ENCODE measurements around the gene SENP5. TPM values are rescaled to one million over a fixed set of nuclear protein-coding genes. Genes with fewer than 3 reads are reported as not detected.
A peak's percentile ranks its signal among the peaks of the same experiment; 100 is the strongest.

The SENP5 gene
- total and polyA plus RNA-seq, 2 of the 8 experiments (the other 6 are each of a cell fraction or from before 2014, with no cell fraction given) = 6.7 to 27.3 TPM

DNA sequence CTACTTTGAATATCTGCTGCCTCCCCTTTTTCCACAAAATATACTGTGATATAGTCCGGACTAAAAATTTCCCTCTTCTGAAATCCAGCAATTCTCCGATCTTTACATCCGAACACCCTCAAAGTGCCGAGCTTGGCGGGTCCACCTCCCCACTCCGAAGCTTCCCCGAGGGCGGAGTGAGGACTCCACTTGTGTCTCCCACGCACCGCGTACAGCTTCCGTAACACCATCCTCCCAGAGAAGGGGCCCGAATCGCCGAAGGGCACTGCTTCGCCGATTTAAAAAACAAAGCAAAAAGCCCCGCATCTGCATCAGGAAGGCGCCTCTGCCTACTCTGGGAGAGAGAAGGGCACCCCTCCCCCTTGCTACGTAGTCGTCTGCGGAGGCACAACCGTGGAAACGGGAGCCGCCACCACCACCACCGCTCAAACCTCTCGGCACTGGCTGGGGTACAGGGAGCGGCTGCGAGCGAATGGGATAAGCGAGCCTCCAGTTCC, 74.1 kb downstream of the SENP5 start:
- H3K79me1 ChIP-seq (ENCODE audit: low read depth, low read length) = peaks cover 9% of the 10 kb centered on the region; the same call in 1 of the 2 replicates
- peaks cover 3 to 8% (median 4%) of the 10 kb centered on the region in 4 experiments for H3K4me1 ChIP-seq (replicated peaks in 1 of 4; ENCODE audit: control insufficient read depth in 3 of 4, insufficient read depth in 4 of 4, low read length in 3 of 4)
- FAIRE-seq (no peak), DNase-seq (ENCODE audit: low read depth in 1 of 2, low spot score in 2 of 2) (no peak)
- TF ChIP-seq SIN3A (conservative IDR thresholded peaks at IDR 0.05 in 1 of 2, IDR thresholded peaks at IDR 0.05 in 1 of 2; ENCODE audit: low read depth in 1 of 2, low read length in 2 of 2) (peak in 1 of 2 experiments; percentile 19; a peak in 1 of 4 replicates), PHF8 (conservative IDR thresholded peaks at IDR 0.05; ENCODE audit: low read depth, low read length) (0 out of 2 replicates have a peak, but pooled peaks have one; percentile 6), NANOG (IDR thresholded peaks at IDR 0.05; ENCODE audit: insufficient read depth, low read depth, low read length, poor library complexity, severe bottlenecking) (no peak)
- H4K91ac ChIP-seq (replicated peaks; ENCODE audit: insufficient read length, low read length) = peak overlapping the region; percentile 98
- POLR2A ChIA-PET (ENCODE audit: partially characterized antibody) = interaction anchor here (0.7 to 2.6 kb wide), 16 partner anchors 9 to 437 kb away, joined by 3 to 11 read pairs (median 4); partner anchors contain the start of genes FBXO45, SENP5 and WDR53
- no peaks in the 10 kb centered on the region for H3K9me3 ChIP-seq (ENCODE audit: insufficient read depth in 2 of 2, low read depth in 1 of 2, low read length in 1 of 2)
- H4K5ac ChIP-seq (ENCODE audit: insufficient read length, low read depth, low read length) = peak overlapping the region; percentile 83
- H3K79me2 ChIP-seq (ENCODE audit: control insufficient read depth in 1 of 2, insufficient read depth in 2 of 2, low read length in 2 of 2) = peaks cover 17 to 47% of the 10 kb centered on the region in 2 experiments
- peaks cover 0 to 9% of the 10 kb centered on the region in 2 experiments for H4K20me1 ChIP-seq (replicated peaks in 1 of 2; ENCODE audit: control insufficient read depth in 1 of 2, insufficient read depth in 2 of 2, low read length in 2 of 2)
- peaks cover 9 to 28% (median 21%) of the 10 kb centered on the region in 4 experiments for H3K36me3 ChIP-seq (ENCODE audit: control insufficient read depth in 2 of 4, insufficient read depth in 4 of 4, low read length in 3 of 4)
- CTCF ChIA-PET (ENCODE audit: partially characterized antibody) = interaction anchor here (0.6 to 2.4 kb wide), 7 partner anchors 9 to 417 kb away, joined by 3 to 7 read pairs (median 4); no protein-coding TSS in a partner anchor
- peak overlapping the region; percentile 61; the same call in 1 of the 2 replicates for H2BK20ac ChIP-seq (ENCODE audit: low read length)
- no peaks in the 10 kb centered on the region for H3K27me3 ChIP-seq (replicated peaks in 1 of 4; ENCODE audit: control insufficient read depth in 3 of 4, extremely low read depth in 1 of 4, insufficient read depth in 3 of 4, low read length in 3 of 4)
- no peak overlapping the region for H2AK5ac ChIP-seq (ENCODE audit: low read depth, low read length)
- no peak overlapping the region for H2BK15ac ChIP-seq (ENCODE audit: low read length)
- no peak overlapping the region for H2BK12ac ChIP-seq (ENCODE audit: low read depth, low read length)
- peak overlapping the region; percentile 59; the same call in 1 of the 2 replicates for H2AFZ ChIP-seq (ENCODE audit: low read length)
- H3K23ac ChIP-seq (ENCODE audit: insufficient read length) = no peak overlapping the region
- H3K14ac ChIP-seq (ENCODE audit: insufficient read length) = no peak overlapping the region
- H3K56ac ChIP-seq (replicated peaks; ENCODE audit: insufficient read length, low read depth, low read length) = peak overlapping the region; percentile 98
- H2BK120ac ChIP-seq (replicated peaks; ENCODE audit: low read depth, low read length) = no peak overlapping the region
- H3K27ac ChIP-seq (ENCODE audit: low read depth, low read length) = peak overlapping the region; percentile 87
- peak overlapping the region; percentile 89 for H2BK5ac ChIP-seq (ENCODE audit: low read depth, low read length)
- H4K8ac ChIP-seq (ENCODE audit: extremely low read depth, insufficient read depth, low read length) = peak overlapping the region; percentile 97
- H3K23me2 ChIP-seq (ENCODE audit: low read depth, low read length) = peaks cover 6% of the 10 kb centered on the region
- peak overlapping the region; percentile 33 for H3K4ac ChIP-seq (replicated peaks; ENCODE audit: insufficient read length, low read depth, low read length)
- 2% methylated on average over 14 of the region's 31 CpGs; no CpG with 5 or more reads in 1 of the 2 experiments for WGBS, 2 experiments (ENCODE audit: extremely low coverage in 1 of 2, insufficient coverage in 1 of 2, insufficient read length in 1 of 2, insufficient replicate concordance in 2 of 2, low coverage in 1 of 2, low lambda C conversion rate in 2 of 2, missing lambda C conversion rate in 1 of 2)
- H3K4me3 ChIP-seq (ENCODE audit: extremely low read depth in 1 of 4, insufficient read depth in 2 of 4, low read depth in 3 of 4, low read length in 4 of 4) = peak overlapping the region; percentile 78 to 99 (median 89)
- peak overlapping the region; percentile 76 to 92 for H3K4me2 ChIP-seq (ENCODE audit: insufficient read depth in 1 of 2, low read depth in 2 of 2, low read length in 2 of 2)
- peak overlapping the region; percentile 87 for H3K18ac ChIP-seq (ENCODE audit: extremely low read depth, low read length)
- H3K9ac ChIP-seq (replicated peaks in 1 of 4; ENCODE audit: extremely low read depth in 1 of 4, low read depth in 3 of 4, low read length in 3 of 4) = peak overlapping the region; percentile 68 to 92 (median 82)
